A673 (cell line): ENCODE data around the gene AMY2B.
"Not testable (repeated sequence)": the region's sequence is repeated elsewhere in the genome, so short reads cannot be mapped to it uniquely, and the experiment has no call there.

Source experiments
- CTCF ChIP-seq: fragments of 300-800, 200-600 bp; sonication (generic); conservative IDR thresholded peaks from 2 replicates; pipeline ENCODE4 v1.5.1; 2017; ENCODE audit warnings: low read depth, mild to moderate bottlenecking, antibody characterized with exemption, low read length, moderate library complexity, mixed read lengths
- EZH2 ChIP-seq: fragments of 200-600 bp; sonication (generic); IDR thresholded peaks from 2 replicates; pipeline ENCODE4 v1.6.1; 2017; ENCODE audit warnings: borderline replicate concordance, low read depth, mild to moderate bottlenecking, mixed read lengths, antibody characterized with exemption, low read length; ENCODE audit not compliant: poor library complexity, severe bottlenecking

DNA sequence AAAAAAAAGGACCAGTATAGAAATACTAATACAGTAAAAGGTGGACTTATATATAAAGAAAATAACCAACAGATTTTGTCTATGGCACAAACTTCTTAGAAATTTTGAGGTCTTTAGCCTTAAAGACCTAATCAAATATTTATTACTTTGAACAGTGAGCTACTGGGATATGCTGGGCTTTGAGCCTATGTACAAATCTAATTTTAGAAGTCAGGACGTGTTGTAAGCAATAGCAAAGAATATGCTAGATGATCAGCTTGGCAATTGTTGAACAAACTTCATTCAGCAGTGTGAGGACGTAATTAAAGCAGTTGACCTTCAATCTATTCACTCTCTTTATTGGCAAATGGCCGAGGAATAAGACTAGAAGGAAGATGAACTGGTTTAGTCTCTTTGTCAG, 31.4 kb downstream of the AMY2B start:
- not testable (repeated sequence) for TF ChIP-seq CTCF, EZH2
